ENCODE measurements around the gene TNFRSF14.

TNFRSF14 gene

GRCh38 chr1:2605509-2606395, 49.6 kb downstream of the TNFRSF14 start:
- no peak overlapping the region for H3K27ac ChIP-seq

GRCh38 chr1:2606396-2606880, 50.3 kb downstream of the TNFRSF14 start:
- Histone ChIP-seq H3K4me3 (no peak overlapping the region), H3K27ac (no peak overlapping the region)

More at GRCh38 chr1:2605509-2606395, 49.6 kb downstream of the TNFRSF14 start:
- no peak overlapping the region for H3K4me3 ChIP-seq

GRCh38 chr1:2606881-2607621, 50.9 kb downstream of the TNFRSF14 start:
- H3K4me3 ChIP-seq, result no peak overlapping the region
- H3K27ac ChIP-seq, result no peak overlapping the region

GRCh38 chr1:2607641-2608091, 51.5 kb downstream of the TNFRSF14 start:
- H3K27ac ChIP-seq, result no peak overlapping the region
- no peak overlapping the region for H3K4me3 ChIP-seq

- Histone ChIP-seq H3K27ac (no peak overlapping the region), H3K4me3 (no peak overlapping the region)
Observed at GRCh38 chr1:2609319-2610035, 53.3 kb downstream of the TNFRSF14 start.

GRCh38 chr1:2610036-2610959, 54.1 kb downstream of the TNFRSF14 start:
- no peak overlapping the region for H3K4me3 ChIP-seq
- H3K27ac ChIP-seq, result no peak overlapping the region

- no peak overlapping the region for H3K4me3 ChIP-seq
- no peak overlapping the region for H3K27ac ChIP-seq
Observed at GRCh38 chr1:2611031-2611501, 54.9 kb downstream of the TNFRSF14 start.

- H3K27ac ChIP-seq, result no peak overlapping the region
- H3K4me3 ChIP-seq, result no peak overlapping the region
Observed at GRCh38 chr1:2611621-2612437, 55.7 kb downstream of the TNFRSF14 start.

- Histone ChIP-seq H3K27ac (no peak overlapping the region), H3K4me3 (no peak overlapping the region)
Observed at GRCh38 chr1:2612591-2613365, 56.6 kb downstream of the TNFRSF14 start.

Measured in skin epidermis (tissue), 12 donors.